ENCODE data around the gene SPDYE1. TPM values are rescaled to one million over a fixed set of nuclear protein-coding genes. Genes with fewer than 3 reads are reported as not detected.
"Not testable (repeated sequence)": the region's sequence is repeated elsewhere in the genome, so short reads cannot be mapped to it uniquely, and the experiment has no call there.

The SPDYE1 gene, protein sequence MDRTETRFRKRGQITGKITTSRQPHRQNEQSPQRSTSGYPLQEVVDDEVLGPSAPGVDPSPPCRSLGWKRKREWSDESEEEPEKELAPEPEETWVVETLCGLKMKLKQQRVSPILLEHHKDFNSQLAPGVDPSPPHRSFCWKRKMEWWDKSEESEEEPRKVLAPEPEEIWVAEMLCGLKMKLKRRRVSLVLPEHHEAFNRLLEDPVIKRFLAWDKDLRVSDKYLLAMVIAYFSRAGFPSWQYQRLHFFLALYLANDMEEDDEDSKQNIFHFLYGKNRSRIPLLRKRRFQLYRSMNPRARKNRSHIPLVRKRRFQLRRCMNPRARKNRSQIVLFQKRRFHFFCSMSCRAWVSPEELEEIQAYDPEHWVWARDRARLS
- total RNA-seq (under 1 TPM in 3 of 7 donors, not detected in 4; 0.10 to 0.17 (median 0.13) TPM), polyA plus RNA-seq (under 1 TPM in 1 of 2 donors, not detected in 1; 0.02 TPM)
- long read RNA-seq, donor 1, partial matches to known transcripts = 0 of 20 reads
- long read RNA-seq, donor 1, other reads (novel, unspliced or antisense) = 20 of 20 reads
- long read RNA-seq, donor 2 = 0 reads
- long read RNA-seq, donor 3, partial matches to known transcripts = 0 of 7 reads
- long read RNA-seq, donor 3, other reads (novel, unspliced or antisense) = 7 of 7 reads

DNA sequence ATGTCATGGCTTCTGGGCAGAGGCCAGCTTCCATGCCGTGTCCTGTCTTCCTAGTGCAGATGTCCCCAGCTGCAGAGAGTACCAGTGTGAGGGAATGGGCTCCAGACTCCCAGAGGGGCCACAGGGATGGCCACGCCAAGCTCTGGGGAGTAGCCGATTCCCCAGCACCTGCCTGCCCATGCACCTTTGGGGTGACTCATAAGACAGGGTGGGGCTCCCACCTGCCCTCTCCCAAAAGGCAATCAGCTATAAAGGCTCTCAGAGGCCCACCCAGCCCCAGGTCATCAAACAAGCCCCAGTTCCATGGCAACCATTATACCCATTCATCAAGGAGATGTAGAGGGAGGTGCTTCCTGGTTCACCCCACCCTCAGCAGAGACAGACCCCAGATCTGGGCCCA is at the start of gene SPDYE1:
Gene SPDYE1, plus strand, starts transcription at position 366 of the 400 bp plus-strand sequence. CDS start 2,053 bp downstream, outside the sequence.
- H3K27ac ChIP-seq; H3K36me3 ChIP-seq; DNase-seq; H3K4me1 ChIP-seq (ENCODE audit: insufficient read depth); intact Hi-C loops (cut with DNase I); H3K9me3 ChIP-seq; H3K27me3 ChIP-seq; H3K4me3 ChIP-seq: not testable (repeated sequence)
- 89 to 94% (median 94%) methylated on average over 2 to 3 of the region's 3 CpGs for WGBS, 3 donors

DNA sequence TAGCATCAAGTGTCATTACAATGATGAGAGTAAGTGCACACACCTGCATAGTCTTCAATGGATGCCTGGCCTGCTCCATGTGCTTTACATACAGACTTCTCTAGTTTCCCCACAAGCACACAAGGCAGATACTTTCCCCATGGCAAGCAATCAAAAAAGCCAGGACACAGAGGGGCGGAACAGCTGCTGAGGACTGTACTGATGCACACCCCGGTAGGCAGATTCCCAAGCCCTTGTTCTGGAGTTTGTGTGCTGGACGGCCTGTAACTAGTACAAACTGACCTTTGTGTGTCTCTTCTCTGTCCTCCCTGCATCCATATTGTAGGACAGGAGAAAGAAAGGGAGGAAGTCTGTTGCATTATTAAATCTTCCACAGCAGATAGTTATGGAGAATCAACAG is 45.7 kb upstream of the SPDYE1 start:
- no peak overlapping the region for H3K4me3 ChIP-seq
- no peaks in the 10 kb centered on the region for H3K27me3 ChIP-seq
- DNase-seq = no peak
- H3K4me1 ChIP-seq (ENCODE audit: insufficient read depth) = no peaks in the 10 kb centered on the region
- H3K27ac ChIP-seq = no peak overlapping the region
- intact Hi-C loops (cut with DNase I) = no loop called here
- WGBS, 3 donors = 55 to 81% (median 79%) methylated on average over 3 of the region's 3 CpGs
- TF ChIP-seq POLR2A (IDR thresholded peaks at IDR 0.05) (no peak), EP300 (IDR thresholded peaks at IDR 0.05) (no peak)
- no peaks in the 10 kb centered on the region for H3K9me3 ChIP-seq
- H3K36me3 ChIP-seq = no peaks in the 10 kb centered on the region

DNA sequence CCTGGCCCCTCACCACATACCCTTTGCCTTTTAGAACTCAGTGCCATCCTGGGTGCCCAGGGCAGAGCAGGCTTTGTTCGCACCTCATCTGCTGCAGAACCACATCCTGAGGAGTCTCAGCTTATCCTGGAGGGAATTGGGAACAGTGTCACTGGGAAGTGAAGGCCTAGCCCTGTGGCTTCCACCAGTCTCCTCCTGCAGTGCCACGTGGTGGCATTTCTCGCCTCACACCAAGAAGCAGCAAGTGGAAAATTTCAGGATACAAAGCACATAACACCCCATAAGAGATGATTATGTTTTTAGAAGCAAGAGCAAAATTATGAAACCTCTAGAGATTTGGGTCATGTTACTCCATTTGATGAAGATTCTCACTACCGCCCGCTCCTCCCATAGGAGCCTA is 44.6 kb upstream of the SPDYE1 start:
- intact Hi-C loops (cut with DNase I) = no loop called here
- no peaks in the 10 kb centered on the region for H3K9me3 ChIP-seq
- H3K4me1 ChIP-seq (ENCODE audit: insufficient read depth) = no peaks in the 10 kb centered on the region
- WGBS, 3 donors = 97% methylated on average over 5 of the region's 5 CpGs
- no peak overlapping the region for H3K27ac ChIP-seq
- DNase-seq = no peak
- H3K36me3 ChIP-seq = no peaks in the 10 kb centered on the region
- no peak overlapping the region for H3K4me3 ChIP-seq
- no peaks in the 10 kb centered on the region for H3K27me3 ChIP-seq
- TF ChIP-seq EP300 (IDR thresholded peaks at IDR 0.05) = no peak

DNA sequence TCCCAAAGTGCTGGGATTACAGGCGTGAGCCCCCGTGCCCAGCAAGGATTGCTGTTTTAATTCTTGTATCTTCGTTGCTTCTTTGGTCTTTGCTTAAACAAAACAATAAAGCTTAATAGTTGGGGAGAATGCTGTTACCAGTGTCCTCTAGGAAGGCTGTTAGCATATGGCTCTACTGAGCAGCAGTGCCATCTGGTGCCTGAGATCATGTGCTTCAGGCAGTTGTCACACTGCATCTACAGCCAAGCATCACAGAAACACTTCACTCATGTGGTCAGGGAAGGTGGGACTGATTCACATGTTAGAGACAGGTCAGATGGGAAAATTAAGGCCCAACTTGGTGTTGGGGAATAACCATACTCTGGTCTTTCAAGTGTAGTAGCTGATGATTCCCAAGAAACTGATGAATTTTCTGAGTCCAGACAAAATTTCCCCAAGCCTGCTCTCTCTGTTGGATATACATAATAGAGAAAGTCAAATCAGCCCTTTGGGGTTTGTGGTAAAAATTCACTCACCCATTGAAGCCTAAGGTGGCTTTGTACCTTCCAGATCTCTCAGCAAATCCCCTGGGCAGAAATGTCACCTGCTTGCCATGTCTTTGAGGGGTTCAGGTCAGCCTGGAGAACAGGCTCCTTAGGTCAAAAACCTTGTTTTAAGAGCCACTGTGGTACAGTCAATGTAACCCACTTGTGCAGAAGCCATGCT is 43.0 kb upstream of the SPDYE1 start:
- no peaks in the 10 kb centered on the region for H3K4me1 ChIP-seq (ENCODE audit: insufficient read depth)
- no peaks in the 10 kb centered on the region for H3K36me3 ChIP-seq
- no peaks in the 10 kb centered on the region for H3K27me3 ChIP-seq
- H3K4me3 ChIP-seq = no peak overlapping the region
- intact Hi-C loops (cut with DNase I) = no loop called here
- H3K27ac ChIP-seq = no peak overlapping the region
- 46 to 64% (median 51%) methylated on average over 3 of the region's 3 CpGs for WGBS, 3 donors
- TF ChIP-seq, protein P1, sequence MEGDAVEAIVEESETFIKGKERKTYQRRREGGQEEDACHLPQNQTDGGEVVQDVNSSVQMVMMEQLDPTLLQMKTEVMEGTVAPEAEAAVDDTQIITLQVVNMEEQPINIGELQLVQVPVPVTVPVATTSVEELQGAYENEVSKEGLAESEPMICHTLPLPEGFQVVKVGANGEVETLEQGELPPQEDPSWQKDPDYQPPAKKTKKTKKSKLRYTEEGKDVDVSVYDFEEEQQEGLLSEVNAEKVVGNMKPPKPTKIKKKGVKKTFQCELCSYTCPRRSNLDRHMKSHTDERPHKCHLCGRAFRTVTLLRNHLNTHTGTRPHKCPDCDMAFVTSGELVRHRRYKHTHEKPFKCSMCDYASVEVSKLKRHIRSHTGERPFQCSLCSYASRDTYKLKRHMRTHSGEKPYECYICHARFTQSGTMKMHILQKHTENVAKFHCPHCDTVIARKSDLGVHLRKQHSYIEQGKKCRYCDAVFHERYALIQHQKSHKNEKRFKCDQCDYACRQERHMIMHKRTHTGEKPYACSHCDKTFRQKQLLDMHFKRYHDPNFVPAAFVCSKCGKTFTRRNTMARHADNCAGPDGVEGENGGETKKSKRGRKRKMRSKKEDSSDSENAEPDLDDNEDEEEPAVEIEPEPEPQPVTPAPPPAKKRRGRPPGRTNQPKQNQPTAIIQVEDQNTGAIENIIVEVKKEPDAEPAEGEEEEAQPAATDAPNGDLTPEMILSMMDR (IDR thresholded peaks at IDR 0.05) = no peak
- no peak for DNase-seq
- no peaks in the 10 kb centered on the region for H3K9me3 ChIP-seq

DNA sequence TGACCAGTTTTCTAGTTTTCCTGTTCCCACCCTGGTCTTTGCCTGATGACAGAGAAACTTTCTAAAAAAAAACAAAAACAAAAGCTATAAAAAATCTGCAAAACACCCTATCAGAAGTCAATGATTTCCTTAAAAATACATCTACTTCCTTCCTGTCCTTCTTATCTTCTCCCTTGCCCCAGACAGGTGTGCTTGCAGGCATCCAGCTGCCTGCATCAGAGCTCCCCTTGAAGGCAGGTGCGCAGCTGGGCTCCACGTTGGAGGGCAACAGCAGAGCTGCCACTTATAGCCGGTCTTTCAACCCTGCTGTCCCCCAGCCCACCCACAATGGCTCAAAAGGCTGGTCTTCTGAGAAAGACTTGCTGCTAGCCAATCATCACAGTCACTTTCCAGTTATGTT is 41.7 kb upstream of the SPDYE1 start:
- WGBS, 3 donors = 65 to 78% (median 74%) methylated on average over 3 of the region's 3 CpGs
- Histone ChIP-seq H3K27me3 (no peaks in the 10 kb centered on the region), H3K36me3 (no peaks in the 10 kb centered on the region), H3K4me1 (ENCODE audit: insufficient read depth) (no peaks in the 10 kb centered on the region), H3K4me3 (no peak overlapping the region), H3K27ac (no peak overlapping the region), H3K9me3 (no peaks in the 10 kb centered on the region)
- intact Hi-C loops (cut with DNase I) = no loop called here
- no peak for DNase-seq
- TF ChIP-seq, protein P1 (IDR thresholded peaks at IDR 0.05) = no peak
- TF ChIP-seq EP300 (IDR thresholded peaks at IDR 0.05) = no peak

Data from ovary (tissue), 10 donors.